Measurements from ENCODE around the gene CYLD.

DNA sequence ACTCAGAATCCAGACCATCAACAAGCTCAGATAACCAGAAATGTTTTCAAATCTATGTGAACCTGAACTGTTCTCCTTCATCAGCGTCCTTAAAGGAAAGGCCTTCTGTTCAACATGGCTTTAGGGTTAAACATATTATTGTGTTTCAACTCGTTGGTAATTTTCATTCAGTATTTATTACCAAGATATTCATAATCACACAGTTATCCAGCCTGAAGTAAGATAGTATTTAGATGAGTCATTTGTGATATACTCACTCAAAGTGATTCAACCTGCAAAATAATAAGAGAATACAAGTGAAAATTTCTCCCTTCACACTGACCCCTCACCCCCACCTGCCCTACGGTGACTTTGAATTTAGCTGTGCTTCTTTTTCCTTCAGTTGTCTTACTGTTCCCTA, 3.0 kb downstream of the CYLD start:
- TF ChIP-seq, protein P1, sequence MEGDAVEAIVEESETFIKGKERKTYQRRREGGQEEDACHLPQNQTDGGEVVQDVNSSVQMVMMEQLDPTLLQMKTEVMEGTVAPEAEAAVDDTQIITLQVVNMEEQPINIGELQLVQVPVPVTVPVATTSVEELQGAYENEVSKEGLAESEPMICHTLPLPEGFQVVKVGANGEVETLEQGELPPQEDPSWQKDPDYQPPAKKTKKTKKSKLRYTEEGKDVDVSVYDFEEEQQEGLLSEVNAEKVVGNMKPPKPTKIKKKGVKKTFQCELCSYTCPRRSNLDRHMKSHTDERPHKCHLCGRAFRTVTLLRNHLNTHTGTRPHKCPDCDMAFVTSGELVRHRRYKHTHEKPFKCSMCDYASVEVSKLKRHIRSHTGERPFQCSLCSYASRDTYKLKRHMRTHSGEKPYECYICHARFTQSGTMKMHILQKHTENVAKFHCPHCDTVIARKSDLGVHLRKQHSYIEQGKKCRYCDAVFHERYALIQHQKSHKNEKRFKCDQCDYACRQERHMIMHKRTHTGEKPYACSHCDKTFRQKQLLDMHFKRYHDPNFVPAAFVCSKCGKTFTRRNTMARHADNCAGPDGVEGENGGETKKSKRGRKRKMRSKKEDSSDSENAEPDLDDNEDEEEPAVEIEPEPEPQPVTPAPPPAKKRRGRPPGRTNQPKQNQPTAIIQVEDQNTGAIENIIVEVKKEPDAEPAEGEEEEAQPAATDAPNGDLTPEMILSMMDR (IDR thresholded peaks at IDR 0.05; ENCODE audit: low read length), result no peak
- no peak for TF ChIP-seq EZH2 (optimal IDR thresholded peaks at IDR 0.05; ENCODE audit: low read depth, low read length)

All from MM.1S (cell line).